Stomach (tissue), 19 donors: ENCODE results near the gene ZCCHC10. TPM values are rescaled to one million over a fixed set of nuclear protein-coding genes. Genes with fewer than 3 reads are reported as not detected.

Source experiments
- DNase-seq, 2 donors: peaks; one replicate each; pipeline versions ENCODE4 v3.0.0 to v3.0.0-alpha.2; 2013 to 2019
- H3K27ac ChIP-seq, 5 donors: fragments of 200-600 bp in 4 of 5; sonication (generic) in 4 of 5; one replicate each; pipeline ENCODE4 v1.5.1; 2013 to 2019; ENCODE audit warnings: mild to moderate bottlenecking in 1 of 5, moderate library complexity in 1 of 5
- H3K27me3 ChIP-seq, 3 donors: fragments of 200-600 bp; sonication (generic); one replicate each; pipeline ENCODE4 v1.5.1; 2017 to 2019; ENCODE audit warnings: mixed run types in 1 of 3
- H3K36me3 ChIP-seq, 4 donors: fragments of 200-600 bp; sonication (generic); 1 replicate in 3 of 4; 2 replicates in 1 of 4; pipeline ENCODE4 v1.5.1; 2016 to 2019
- H3K4me1 ChIP-seq, 4 donors: fragments of 200-600 bp; sonication (generic); one replicate each; pipeline ENCODE4 v1.5.1; 2016 to 2019
- H3K4me3 ChIP-seq, 4 donors: fragments of 200-600 bp; sonication (generic) in 3 of 4; one replicate each; pipeline ENCODE4 v1.5.1; 2016 to 2019; ENCODE audit warnings: mild to moderate bottlenecking in 1 of 4
- H3K9me3 ChIP-seq, 4 donors: fragments of 200-600 bp; sonication (generic); one replicate each; pipeline ENCODE4 v1.5.1; 2016 to 2019
- EP300 ChIP-seq: sonication (generic); formaldehyde crosslinking; IDR thresholded peaks from one replicate; pipeline ENCODE4 v1.6.1; 2017; ENCODE audit warnings: antibody characterized with exemption
- POLR2A ChIP-seq, 4 donors: fragments of 450-650 bp; IDR thresholded peaks; one replicate each; pipeline ENCODE4 v1.6.1; 2016; ENCODE audit warnings: antibody characterized with exemption in 4 of 4, control low read depth in 2 of 4, mild to moderate bottlenecking in 1 of 4, moderate library complexity in 1 of 4
- POLR2AphosphoS5 ChIP-seq, 3 donors: sonication (generic); formaldehyde crosslinking; IDR thresholded peaks; one replicate each; pipeline ENCODE4 v1.6.1; 2016; ENCODE audit warnings: antibody characterized with exemption in 3 of 3
- WGBS, 5 donors: extraction: QIAGEN DNeasy Blood & Tissue Kit in 3 of 5; methylation state at CpG; one replicate each; pipeline versions ENCODE4 v1.1.5 to v1.1.7; 2013 to 2018; 5-methylcytosine and 5-hydroxymethylcytosine counted together
- intact Hi-C: fragments of 100-400 bp; cut with DNase I; formaldehyde crosslinking; loops from one replicate; pipeline ENCODE4 v1.15.1; 2023; ENCODE audit warnings: low total_unique reads
- long read RNA-seq, 10 donors: transcript quantifications; one replicate each; lab custom pipeline, GENCODE V29; 2026
- polyA plus RNA-seq, 3 donors: library from polyadenylated mRNA; stranded (reverse); fragments of 200-250 nt; gene quantifications; one replicate each; pipeline ENCODE4 v1.2.3, GENCODE V29; 2013
- total RNA-seq, 5 donors: library from RNA; depleted of rRNA; stranded (reverse); fragments of >200 nt; gene quantifications; one replicate each; pipeline versions ENCODE4 v1.1.0 to v1.2.3, GENCODE V29; 2014 to 2016
- TF ChIP-seq, protein P1 (sequence below), 7 experiments: fragments of 450-650 bp in 4 of 7; fragments of 200-600 bp in 3 of 7; sonication (generic) in 3 of 7; IDR thresholded peaks; one replicate each; pipeline ENCODE4 v1.5.1; 2016 to 2019; ENCODE audit warnings: antibody characterized with exemption in 7 of 7, control low read depth in 2 of 7, mild to moderate bottlenecking in 1 of 7
- donor health status: healthy with polysubstance abuse.
- donor health status: Bipolar disorder and iron deficiency.
- donor health status: healthy.

ZCCHC10 gene
- total RNA-seq (10 to 100 TPM in 1 of 5 donors, 1 to 10 TPM in 3, under 1 TPM in 1; 0.29 to 16.5 (median 6.4) TPM), polyA plus RNA-seq (10 to 100 TPM; 21.3 to 45.1 (median 23.3) TPM)
- long read RNA-seq, donor 1, transcript ZCCHC10-201 (4 exons, 2,178 nt) = major isoform, 8 of 9 reads
- long read RNA-seq, donor 1, partial matches to known transcripts = 0 of 9 reads
- long read RNA-seq, donor 1, other reads (novel, unspliced or antisense) = 0 of 9 reads
- long read RNA-seq, donor 2, transcript ZCCHC10-201 (4 exons, 2,178 nt) = major isoform, 9 of 12 reads
- long read RNA-seq, donor 2, partial matches to known transcripts = 0 of 12 reads
- long read RNA-seq, donor 2, other reads (novel, unspliced or antisense) = 0 of 12 reads
- long read RNA-seq, donor 3, transcript ZCCHC10-201 (4 exons, 2,178 nt) = major isoform, 5 of 6 reads
- long read RNA-seq, donor 3, partial matches to known transcripts = 0 of 6 reads
- long read RNA-seq, donor 3, other reads (novel, unspliced or antisense) = 0 of 6 reads
- long read RNA-seq, donor 4 = 0 reads
- long read RNA-seq, donor 5, transcript ZCCHC10-201 (4 exons, 2,178 nt) = major isoform, 6 of 9 reads
- long read RNA-seq, donor 5, partial matches to known transcripts = 0 of 9 reads
- long read RNA-seq, donor 5, other reads (novel, unspliced or antisense) = 0 of 9 reads
- long read RNA-seq, donor 6, transcript ZCCHC10-201 (4 exons, 2,178 nt) = major isoform, 14 of 23 reads
- long read RNA-seq, donor 6, partial matches to known transcripts = 0 of 23 reads
- long read RNA-seq, donor 6, other reads (novel, unspliced or antisense) = 0 of 23 reads
- long read RNA-seq, donor 7, transcript ZCCHC10-201 (4 exons, 2,178 nt) = major isoform, 7 of 11 reads
- long read RNA-seq, donor 7, partial matches to known transcripts = 0 of 11 reads
- long read RNA-seq, donor 7, other reads (novel, unspliced or antisense) = 0 of 11 reads
- long read RNA-seq, donor 8, transcript ZCCHC10-201 (4 exons, 2,178 nt) = major isoform, 7 of 8 reads
- long read RNA-seq, donor 8, partial matches to known transcripts = 0 of 8 reads
- long read RNA-seq, donor 8, other reads (novel, unspliced or antisense) = 0 of 8 reads
- long read RNA-seq, donor 9, transcript ZCCHC10-201 (4 exons, 2,178 nt) = major isoform, 9 of 13 reads
- long read RNA-seq, donor 9, partial matches to known transcripts = 0 of 13 reads
- long read RNA-seq, donor 9, other reads (novel, unspliced or antisense) = 0 of 13 reads
- long read RNA-seq, donor 10, partial matches to known transcripts = 0 of 3 reads
- long read RNA-seq, donor 10, other reads (novel, unspliced or antisense) = 0 of 3 reads

DNA sequence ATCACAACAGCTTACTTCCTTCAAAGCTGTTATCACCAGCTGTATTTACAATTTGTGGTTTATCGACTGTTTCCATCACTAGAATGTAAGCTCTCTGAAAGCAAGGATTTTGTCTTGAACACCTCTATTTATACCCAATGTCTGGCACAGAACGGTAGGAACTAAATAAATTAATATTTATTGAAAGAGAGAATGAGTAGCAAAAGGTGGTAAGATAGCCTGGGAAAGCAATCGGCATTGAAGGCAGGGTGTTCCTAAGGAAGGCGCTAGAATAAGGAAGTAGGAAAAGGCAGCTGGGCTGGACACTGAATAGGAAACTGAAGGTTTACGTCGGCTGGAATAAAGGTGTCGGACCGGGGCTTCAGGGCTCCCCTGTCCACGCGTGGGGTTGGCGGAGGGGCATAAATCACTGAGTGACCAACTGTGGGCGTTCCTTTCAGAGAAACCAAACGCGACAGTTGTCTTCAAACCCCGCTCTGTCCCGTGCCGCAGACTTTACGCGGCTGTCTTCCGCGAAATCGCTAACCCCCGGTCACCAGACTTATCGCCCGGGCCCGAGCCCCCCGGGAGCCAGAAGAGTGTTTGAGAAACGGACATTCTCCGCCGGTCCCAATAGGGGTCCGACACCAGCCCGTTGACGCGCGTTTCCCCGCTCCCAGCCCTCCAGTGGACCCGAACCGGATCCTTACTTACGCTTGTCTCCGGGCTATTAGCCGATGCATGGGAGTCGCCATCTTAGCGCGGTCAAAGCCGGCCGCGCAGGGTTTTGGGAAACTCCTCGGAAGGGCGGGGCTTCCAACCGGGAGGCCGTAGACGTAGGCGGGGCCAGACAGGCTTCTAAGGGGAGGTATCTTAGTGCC is at the start of gene ZCCHC10:
Gene ZCCHC10, minus strand, starts transcription at position 746 of the 860 bp plus-strand sequence. Its CDS starts 12 bp downstream, at position 734.
- Histone ChIP-seq H3K4me1 (peaks cover 0 to 30% (median 22%) of the 10 kb centered on the region in 4 donors), H3K27me3 (no peaks in the 10 kb centered on the region), H3K36me3 (peaks cover 0 to 19% (median 11%) of the 10 kb centered on the region in 4 donors), H3K27ac (peak within 1 kb of the TSS; percentile 94 to 99 (median 97)), H3K9me3 (no peaks in the 10 kb centered on the region), H3K4me3 (peak within 1 kb of the TSS; percentile 71 to 82 (median 76))
- DNase-seq = peak; percentile 92 to 98
- WGBS, 5 donors = 0 to 1% (median 0%) methylated on average over 45 to 53 of the region's 53 CpGs
- intact Hi-C loops = no loop called here
- TF ChIP-seq, protein P1, sequence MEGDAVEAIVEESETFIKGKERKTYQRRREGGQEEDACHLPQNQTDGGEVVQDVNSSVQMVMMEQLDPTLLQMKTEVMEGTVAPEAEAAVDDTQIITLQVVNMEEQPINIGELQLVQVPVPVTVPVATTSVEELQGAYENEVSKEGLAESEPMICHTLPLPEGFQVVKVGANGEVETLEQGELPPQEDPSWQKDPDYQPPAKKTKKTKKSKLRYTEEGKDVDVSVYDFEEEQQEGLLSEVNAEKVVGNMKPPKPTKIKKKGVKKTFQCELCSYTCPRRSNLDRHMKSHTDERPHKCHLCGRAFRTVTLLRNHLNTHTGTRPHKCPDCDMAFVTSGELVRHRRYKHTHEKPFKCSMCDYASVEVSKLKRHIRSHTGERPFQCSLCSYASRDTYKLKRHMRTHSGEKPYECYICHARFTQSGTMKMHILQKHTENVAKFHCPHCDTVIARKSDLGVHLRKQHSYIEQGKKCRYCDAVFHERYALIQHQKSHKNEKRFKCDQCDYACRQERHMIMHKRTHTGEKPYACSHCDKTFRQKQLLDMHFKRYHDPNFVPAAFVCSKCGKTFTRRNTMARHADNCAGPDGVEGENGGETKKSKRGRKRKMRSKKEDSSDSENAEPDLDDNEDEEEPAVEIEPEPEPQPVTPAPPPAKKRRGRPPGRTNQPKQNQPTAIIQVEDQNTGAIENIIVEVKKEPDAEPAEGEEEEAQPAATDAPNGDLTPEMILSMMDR (IDR thresholded peaks at IDR 0.05) = no peak
- TF ChIP-seq POLR2AphosphoS5 (IDR thresholded peaks at IDR 0.05) = peak; percentile 84 to 85 (median 84)
- no peak for TF ChIP-seq EP300

GRCh38 chr5:133075572-133076536 is 49.5 kb upstream of the ZCCHC10 start:
- H3K4me3 ChIP-seq = no peak overlapping the region
- H3K27ac ChIP-seq = no peak overlapping the region
- H3K36me3 ChIP-seq = peaks cover 7 to 81% (median 76%) of the 10 kb centered on the region in 4 donors
- H3K9me3 ChIP-seq = no peaks in the 10 kb centered on the region
- intact Hi-C loops = no loop called here
- peaks cover 0 to 20% (median 7%) of the 10 kb centered on the region in 4 donors for H3K4me1 ChIP-seq
- TF ChIP-seq POLR2A (IDR thresholded peaks at IDR 0.05) (no peak), POLR2AphosphoS5 (IDR thresholded peaks at IDR 0.05) (no peak), EP300 (no peak)
- TF ChIP-seq, protein P1 (IDR thresholded peaks at IDR 0.05) = no peak
- no peak for DNase-seq
- no peaks in the 10 kb centered on the region for H3K27me3 ChIP-seq
- 75 to 89% (median 88%) methylated on average over 7 of the region's 7 CpGs for WGBS, 5 donors

GRCh38 chr5:133072021-133072420 is 45.7 kb upstream of the ZCCHC10 start:
- WGBS, 5 donors = 85 to 91% (median 86%) methylated on average over 4 of the region's 4 CpGs
- intact Hi-C loops = no loop called here
- Histone ChIP-seq H3K4me3 (no peak overlapping the region), H3K4me1 (peaks cover 0 to 14% (median 7%) of the 10 kb centered on the region in 4 donors), H3K36me3 (peaks cover 26 to 97% (median 92%) of the 10 kb centered on the region in 4 donors), H3K27me3 (no peaks in the 10 kb centered on the region), H3K27ac (no peak overlapping the region), H3K9me3 (no peaks in the 10 kb centered on the region)
- DNase-seq = no peak
- TF ChIP-seq POLR2AphosphoS5 (IDR thresholded peaks at IDR 0.05) (no peak), POLR2A (IDR thresholded peaks at IDR 0.05) (no peak), EP300 (no peak)
- TF ChIP-seq, protein P1 (IDR thresholded peaks at IDR 0.05) = no peak
